ENCODE data around the gene TTYH2.

Gene TTYH2

DNA sequence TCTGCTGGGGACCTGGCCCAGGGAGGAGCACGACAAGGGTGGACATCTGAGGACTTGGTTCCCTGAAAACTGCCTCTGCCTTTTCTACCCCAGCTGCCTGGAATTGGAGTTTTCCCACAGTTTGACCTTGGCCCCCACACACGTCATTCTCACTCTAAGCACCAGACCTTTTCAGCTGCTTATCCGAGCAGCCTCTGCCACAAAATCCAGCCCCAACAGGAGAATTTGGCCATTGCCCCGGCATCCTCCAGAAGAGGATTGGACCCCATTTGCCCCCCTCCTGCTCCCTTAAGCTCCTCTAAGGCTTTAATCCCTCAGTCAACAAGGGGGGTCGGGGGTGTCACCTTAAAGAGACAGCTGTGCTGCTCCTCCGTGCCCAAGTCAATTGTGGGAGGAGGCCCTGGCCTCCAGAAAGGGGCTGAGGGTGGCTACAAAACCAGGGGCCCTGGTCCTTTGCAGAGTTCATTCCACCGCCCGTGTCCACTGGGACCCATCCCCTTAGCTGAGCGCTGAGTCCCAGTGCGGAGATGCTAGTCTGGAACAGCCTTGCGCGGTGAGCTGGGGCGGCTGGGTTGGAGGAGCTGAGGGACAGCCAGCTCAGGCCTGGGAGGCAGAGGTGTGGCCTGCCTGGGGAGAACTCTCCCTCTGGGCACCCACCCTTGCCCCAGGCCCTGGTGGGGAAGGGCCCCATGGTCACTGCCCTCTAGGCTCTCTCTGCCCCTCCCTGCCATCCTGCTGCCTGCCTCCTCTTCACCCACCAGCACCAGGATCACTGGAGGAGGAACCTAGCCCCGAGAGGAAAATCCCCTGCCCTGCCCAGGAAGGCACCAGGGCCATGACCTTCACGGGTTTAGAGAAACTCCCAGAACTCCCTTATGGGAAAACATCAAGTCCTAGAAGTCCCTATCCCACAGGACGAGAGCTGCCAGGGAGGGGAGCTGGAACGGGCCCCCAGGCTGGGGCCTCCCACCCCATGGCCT, 18.8 kb downstream of the TTYH2 start:
- Mint-ChIP-seq H3K4me1 (ENCODE audit: low read depth) (no peaks in the 10 kb centered on the region), H3K4me3 (no peak overlapping the region), H3K27ac (no peak overlapping the region), H3K9me3 (no peaks in the 10 kb centered on the region), H3K36me3 (ENCODE audit: low read depth) (peaks cover 12% of the 10 kb centered on the region), H3K27me3 (no peaks in the 10 kb centered on the region)
- no peak for DNase-seq

DNA sequence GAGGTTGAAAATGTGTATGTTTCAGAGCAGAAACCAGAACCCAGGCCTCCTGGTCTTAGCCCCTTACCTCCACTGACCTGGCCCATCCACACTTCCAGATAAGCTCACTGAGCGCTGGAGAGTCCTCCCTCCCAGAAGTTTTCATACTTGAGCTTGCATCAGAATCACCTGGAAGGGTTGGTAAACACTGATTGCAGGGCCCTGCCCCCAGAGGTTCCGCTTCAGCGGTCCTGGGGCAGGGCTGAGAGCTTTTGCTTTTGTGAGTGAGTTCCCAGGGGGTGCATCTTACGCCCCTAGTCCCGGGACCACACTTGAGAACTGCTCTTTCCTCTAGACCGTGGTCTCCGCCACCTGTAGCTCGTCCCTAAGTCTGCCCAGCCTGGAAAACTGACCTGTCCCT, 20.6 kb downstream of the TTYH2 start:
- Mint-ChIP-seq H3K36me3 (ENCODE audit: low read depth) (peaks cover 8% of the 10 kb centered on the region), H3K4me3 (no peak overlapping the region), H3K9me3 (no peaks in the 10 kb centered on the region), H3K4me1 (ENCODE audit: low read depth) (no peaks in the 10 kb centered on the region), H3K27ac (no peak overlapping the region), H3K27me3 (no peaks in the 10 kb centered on the region)
- DNase-seq: no peak

- Mint-ChIP-seq H3K4me3 (no peak overlapping the region), H3K4me1 (ENCODE audit: low read depth) (no peaks in the 10 kb centered on the region), H3K9me3 (no peaks in the 10 kb centered on the region), H3K27ac (no peak overlapping the region), H3K27me3 (no peaks in the 10 kb centered on the region), H3K36me3 (ENCODE audit: low read depth) (peaks cover 8% of the 10 kb centered on the region)
- no peak for DNase-seq
Measured at GRCh38 chr17:74234486-74234885, 21.1 kb downstream of the TTYH2 start.

DNA sequence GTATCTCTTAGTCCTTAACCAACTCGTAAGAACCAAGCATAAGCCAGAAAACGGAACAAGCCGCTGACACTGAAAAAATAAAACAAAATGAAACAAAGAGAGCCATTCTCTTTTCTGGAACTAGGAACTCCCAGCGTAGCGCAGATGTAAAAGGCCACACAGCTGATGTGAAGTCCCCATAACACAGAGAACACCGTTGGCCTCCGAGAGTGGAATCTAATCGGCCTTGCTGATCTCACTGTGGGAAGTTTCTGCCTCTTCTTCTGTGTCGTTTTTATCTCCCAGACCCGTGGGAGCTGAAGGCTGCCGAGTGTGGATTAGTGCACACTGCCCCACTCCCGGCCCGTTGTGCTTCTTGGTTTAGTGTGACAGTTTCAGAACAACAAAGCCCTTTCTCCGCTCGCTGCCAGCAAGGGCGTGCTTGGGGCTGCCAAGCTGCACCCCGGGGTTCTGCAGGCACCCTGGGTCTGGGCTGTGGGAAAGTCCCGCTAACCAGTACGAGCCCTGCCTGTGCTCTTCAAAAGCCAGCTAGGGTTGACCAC, 21.7 kb downstream of the TTYH2 start:
- no peak overlapping the region for H3K4me3 Mint-ChIP-seq
- peaks cover 12% of the 10 kb centered on the region for H3K36me3 Mint-ChIP-seq (ENCODE audit: low read depth)
- H3K27ac Mint-ChIP-seq: no peak overlapping the region
- H3K9me3 Mint-ChIP-seq: no peaks in the 10 kb centered on the region
- DNase-seq: no peak
- H3K27me3 Mint-ChIP-seq: no peaks in the 10 kb centered on the region
- H3K4me1 Mint-ChIP-seq (ENCODE audit: low read depth): no peaks in the 10 kb centered on the region

GRCh38 chr17:74235911-74236371, 22.6 kb downstream of the TTYH2 start:
- Mint-ChIP-seq H3K27ac (no peak overlapping the region), H3K4me1 (ENCODE audit: low read depth) (no peaks in the 10 kb centered on the region), H3K9me3 (no peaks in the 10 kb centered on the region), H3K4me3 (no peak overlapping the region), H3K36me3 (ENCODE audit: low read depth) (peaks cover 12% of the 10 kb centered on the region), H3K27me3 (no peaks in the 10 kb centered on the region)
- DNase-seq: no peak

DNA sequence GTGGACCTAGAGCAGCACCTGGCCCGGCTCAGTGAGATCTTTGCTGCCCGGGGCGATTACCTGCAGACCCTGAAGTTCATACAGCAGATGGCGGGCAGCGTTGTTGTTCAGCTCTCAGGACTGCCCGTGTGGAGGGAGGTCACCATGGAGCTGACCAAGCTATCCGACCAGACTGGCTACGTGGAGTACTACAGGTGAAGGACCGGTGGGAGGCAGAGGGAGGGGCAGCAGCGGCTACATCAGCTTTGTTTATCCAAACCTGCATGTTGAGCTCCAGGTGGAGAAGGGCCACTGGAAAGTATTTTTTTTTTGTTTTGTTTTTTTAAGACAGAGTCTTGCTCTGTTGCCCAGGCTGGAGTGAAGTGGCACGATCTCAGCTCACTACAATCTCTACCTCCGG, 23.9 kb downstream of the TTYH2 start:
- DNase-seq: no peak
- Mint-ChIP-seq H3K9me3 (no peaks in the 10 kb centered on the region), H3K4me1 (ENCODE audit: low read depth) (no peaks in the 10 kb centered on the region), H3K27me3 (no peaks in the 10 kb centered on the region), H3K27ac (no peak overlapping the region), H3K4me3 (no peak overlapping the region), H3K36me3 (ENCODE audit: low read depth) (peaks cover 8% of the 10 kb centered on the region)

DNA sequence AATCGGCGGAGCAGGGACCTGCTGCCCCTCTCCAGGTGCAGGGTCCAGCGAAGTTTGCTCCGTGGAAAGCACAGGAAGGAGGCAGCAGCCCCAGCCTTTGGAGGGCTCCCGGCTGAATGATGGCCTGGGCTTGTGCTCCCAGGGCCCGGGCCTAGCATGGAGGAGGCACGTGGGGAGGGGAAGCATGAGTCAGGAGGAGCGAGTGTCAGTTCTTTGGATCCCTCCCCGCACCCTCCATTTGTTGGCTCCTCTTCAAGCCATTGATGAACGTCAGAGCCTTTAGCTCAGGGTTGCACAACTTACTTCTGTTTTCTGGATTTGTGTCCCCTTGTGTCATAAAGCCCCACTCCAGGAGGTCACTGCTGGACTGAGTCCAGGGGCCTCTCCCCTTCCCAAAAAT, 25.8 kb downstream of the TTYH2 start:
- Mint-ChIP-seq H3K27ac (no peak overlapping the region), H3K36me3 (ENCODE audit: low read depth) (peaks cover 4% of the 10 kb centered on the region), H3K4me1 (ENCODE audit: low read depth) (no peaks in the 10 kb centered on the region), H3K9me3 (no peaks in the 10 kb centered on the region), H3K4me3 (no peak overlapping the region), H3K27me3 (no peaks in the 10 kb centered on the region)
- DNase-seq: no peak

GRCh38 chr17:74240618-74241205, 27.3 kb downstream of the TTYH2 start:
- no peak for DNase-seq
- Mint-ChIP-seq H3K27ac (no peak overlapping the region), H3K4me3 (no peak overlapping the region), H3K36me3 (ENCODE audit: low read depth) (peaks cover 4% of the 10 kb centered on the region), H3K27me3 (no peaks in the 10 kb centered on the region), H3K9me3 (no peaks in the 10 kb centered on the region), H3K4me1 (ENCODE audit: low read depth) (no peaks in the 10 kb centered on the region)

GRCh38 chr17:74241431-74241830, 28.1 kb downstream of the TTYH2 start:
- no peaks in the 10 kb centered on the region for H3K9me3 Mint-ChIP-seq
- no peak overlapping the region for H3K27ac Mint-ChIP-seq
- no peaks in the 10 kb centered on the region for H3K27me3 Mint-ChIP-seq
- peaks cover 4% of the 10 kb centered on the region for H3K36me3 Mint-ChIP-seq (ENCODE audit: low read depth)
- H3K4me3 Mint-ChIP-seq: no peak overlapping the region
- DNase-seq: no peak
- H3K4me1 Mint-ChIP-seq (ENCODE audit: low read depth): no peaks in the 10 kb centered on the region

- no peak overlapping the region for H3K4me3 Mint-ChIP-seq
- no peak for DNase-seq
- no peaks in the 10 kb centered on the region for H3K4me1 Mint-ChIP-seq (ENCODE audit: low read depth)
- no peak overlapping the region for H3K27ac Mint-ChIP-seq
- peaks cover 4% of the 10 kb centered on the region for H3K36me3 Mint-ChIP-seq (ENCODE audit: low read depth)
- no peaks in the 10 kb centered on the region for H3K9me3 Mint-ChIP-seq
- no peaks in the 10 kb centered on the region for H3K27me3 Mint-ChIP-seq
Measured at GRCh38 chr17:74241847-74242246, 28.5 kb downstream of the TTYH2 start.

DNA sequence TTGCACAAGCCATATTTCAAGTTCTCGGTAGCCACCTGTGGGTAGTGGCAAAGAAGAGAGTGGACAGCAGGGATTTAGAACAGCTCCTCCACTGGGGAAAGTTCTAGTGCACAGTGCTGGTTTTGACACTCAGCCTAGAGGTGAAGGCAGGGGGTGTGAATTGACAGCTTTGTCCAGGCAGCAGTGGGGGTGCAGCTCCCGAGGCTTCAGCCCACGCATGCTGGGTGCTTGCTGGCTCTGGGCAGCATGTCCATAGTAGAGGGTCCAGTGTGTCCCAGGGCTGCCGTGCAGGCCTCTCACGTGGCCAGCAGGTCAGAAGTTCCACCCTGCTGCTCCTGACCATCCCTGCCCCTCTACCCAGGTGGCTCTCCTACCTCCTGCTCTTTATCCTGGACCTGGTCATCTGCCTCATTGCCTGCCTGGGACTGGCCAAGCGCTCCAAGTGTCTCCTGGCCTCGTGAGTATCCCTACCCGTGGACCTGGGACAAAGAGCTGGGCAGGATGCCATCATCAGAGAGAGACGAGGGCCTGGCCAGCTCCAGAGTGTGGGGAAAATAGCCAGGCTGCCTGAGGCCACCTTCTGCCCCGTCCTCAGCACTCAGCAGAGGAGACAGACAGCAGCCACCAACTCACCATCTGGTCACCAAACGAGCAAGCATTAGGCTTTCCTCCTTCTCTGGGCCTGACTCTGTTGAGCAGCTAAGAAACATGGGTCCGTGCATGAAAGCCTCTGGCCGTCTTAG, 29.8 kb downstream of the TTYH2 start:
- Mint-ChIP-seq H3K4me1 (ENCODE audit: low read depth) (no peaks in the 10 kb centered on the region), H3K9me3 (no peaks in the 10 kb centered on the region), H3K27me3 (no peaks in the 10 kb centered on the region), H3K4me3 (no peak overlapping the region), H3K36me3 (ENCODE audit: low read depth) (peaks cover 4% of the 10 kb centered on the region), H3K27ac (no peak overlapping the region)
- DNase-seq: no peak

- no peak overlapping the region for H3K27ac Mint-ChIP-seq
- H3K4me1 Mint-ChIP-seq (ENCODE audit: low read depth): no peaks in the 10 kb centered on the region
- H3K27me3 Mint-ChIP-seq: no peaks in the 10 kb centered on the region
- no peak overlapping the region for H3K4me3 Mint-ChIP-seq
- DNase-seq: no peak
- no peaks in the 10 kb centered on the region for H3K9me3 Mint-ChIP-seq
- H3K36me3 Mint-ChIP-seq (ENCODE audit: low read depth): peaks cover 4% of the 10 kb centered on the region
Measured at GRCh38 chr17:74244128-74244527, 30.8 kb downstream of the TTYH2 start.

GRCh38 chr17:74244548-74244947, 31.2 kb downstream of the TTYH2 start:
- H3K27ac Mint-ChIP-seq: no peak overlapping the region
- no peak for DNase-seq
- peaks cover 3% of the 10 kb centered on the region for H3K36me3 Mint-ChIP-seq (ENCODE audit: low read depth)
- no peaks in the 10 kb centered on the region for H3K27me3 Mint-ChIP-seq
- H3K4me1 Mint-ChIP-seq (ENCODE audit: low read depth): no peaks in the 10 kb centered on the region
- H3K9me3 Mint-ChIP-seq: no peaks in the 10 kb centered on the region
- H3K4me3 Mint-ChIP-seq: no peak overlapping the region

- Mint-ChIP-seq H3K27ac (peak overlapping the region; percentile 47), H3K36me3 (ENCODE audit: low read depth) (no peaks in the 10 kb centered on the region), H3K4me1 (ENCODE audit: low read depth) (no peaks in the 10 kb centered on the region), H3K27me3 (no peaks in the 10 kb centered on the region), H3K4me3 (no peak overlapping the region), H3K9me3 (no peaks in the 10 kb centered on the region)
- DNase-seq: no peak
Measured at GRCh38 chr17:74245145-74245831, 31.9 kb downstream of the TTYH2 start.
